GM10847 (cell line): ENCODE measurements around the gene MPV17.

Experiments
- POLR2A ChIP-seq: IDR thresholded peaks from 2 replicates; pipeline ENCODE4 v1.6.1; 2011; ENCODE audit not compliant: insufficient read length; ENCODE audit errors: extremely low read depth

Gene MPV17

GRCh38 chr2:27307545-27308358 is 15.1 kb downstream of the MPV17 start:
- TF ChIP-seq POLR2A, result no peak

- no peak for TF ChIP-seq POLR2A
These were observed 15.7 kb downstream of the MPV17 start for GRCh38 chr2:27307287-27307544.

DNA sequence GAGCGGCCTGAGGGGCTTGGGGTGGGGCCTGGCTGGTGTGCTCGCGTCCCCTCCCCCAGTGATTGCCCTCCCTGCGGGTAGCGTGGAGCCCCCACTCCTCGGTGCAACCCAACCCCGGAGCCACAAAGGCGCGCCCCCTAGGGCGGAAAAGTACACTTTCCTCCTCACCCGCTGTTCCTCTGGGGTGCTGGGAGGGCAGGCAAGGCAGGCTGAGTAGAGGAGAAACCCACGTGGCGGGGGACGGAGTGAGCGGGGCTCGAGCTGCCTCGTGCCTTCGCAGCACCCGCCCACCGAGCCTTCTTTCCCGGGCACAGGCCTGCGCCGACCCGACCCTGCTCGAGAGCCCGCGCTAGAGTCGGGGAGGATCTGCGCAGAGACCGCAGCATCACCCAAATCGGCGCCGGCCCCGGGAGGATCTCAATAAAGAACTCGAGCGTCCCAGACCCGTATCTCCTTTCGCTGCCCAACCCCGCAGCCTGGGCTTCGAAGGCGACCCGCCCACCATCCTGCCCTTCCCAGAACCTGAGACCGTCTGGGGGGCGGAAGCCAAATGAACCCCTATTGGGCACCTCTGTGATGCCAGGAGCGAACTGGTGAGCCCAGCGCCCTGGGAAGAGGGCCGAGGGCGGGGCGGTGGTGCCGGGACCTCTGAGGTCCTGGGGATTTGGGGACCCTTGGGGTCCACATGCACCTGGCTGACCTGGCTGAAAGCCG is 16.2 kb downstream of the MPV17 start:
- no peak for TF ChIP-seq POLR2A

- TF ChIP-seq POLR2A, result no peak
These were observed 16.8 kb downstream of the MPV17 start for GRCh38 chr2:27306136-27306535.

DNA sequence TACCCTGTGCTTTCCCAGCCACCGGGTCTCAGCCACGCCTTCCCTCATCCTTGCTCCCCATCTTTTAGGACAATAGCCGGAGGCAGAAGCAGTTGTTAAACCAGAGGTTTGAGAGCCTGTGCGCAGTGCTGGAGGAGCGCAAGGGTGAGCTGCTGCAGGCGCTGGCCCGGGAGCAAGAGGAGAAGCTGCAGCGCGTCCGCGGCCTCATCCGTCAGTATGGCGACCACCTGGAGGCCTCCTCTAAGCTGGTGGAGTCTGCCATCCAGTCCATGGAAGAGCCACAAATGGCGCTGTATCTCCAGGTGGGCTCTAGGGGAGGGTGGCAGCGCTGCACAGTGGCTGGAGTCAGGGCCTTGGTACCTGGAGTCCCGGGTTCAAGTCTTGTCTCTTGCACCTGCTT is 17.4 kb downstream of the MPV17 start:
- TF ChIP-seq POLR2A, result no peak

DNA sequence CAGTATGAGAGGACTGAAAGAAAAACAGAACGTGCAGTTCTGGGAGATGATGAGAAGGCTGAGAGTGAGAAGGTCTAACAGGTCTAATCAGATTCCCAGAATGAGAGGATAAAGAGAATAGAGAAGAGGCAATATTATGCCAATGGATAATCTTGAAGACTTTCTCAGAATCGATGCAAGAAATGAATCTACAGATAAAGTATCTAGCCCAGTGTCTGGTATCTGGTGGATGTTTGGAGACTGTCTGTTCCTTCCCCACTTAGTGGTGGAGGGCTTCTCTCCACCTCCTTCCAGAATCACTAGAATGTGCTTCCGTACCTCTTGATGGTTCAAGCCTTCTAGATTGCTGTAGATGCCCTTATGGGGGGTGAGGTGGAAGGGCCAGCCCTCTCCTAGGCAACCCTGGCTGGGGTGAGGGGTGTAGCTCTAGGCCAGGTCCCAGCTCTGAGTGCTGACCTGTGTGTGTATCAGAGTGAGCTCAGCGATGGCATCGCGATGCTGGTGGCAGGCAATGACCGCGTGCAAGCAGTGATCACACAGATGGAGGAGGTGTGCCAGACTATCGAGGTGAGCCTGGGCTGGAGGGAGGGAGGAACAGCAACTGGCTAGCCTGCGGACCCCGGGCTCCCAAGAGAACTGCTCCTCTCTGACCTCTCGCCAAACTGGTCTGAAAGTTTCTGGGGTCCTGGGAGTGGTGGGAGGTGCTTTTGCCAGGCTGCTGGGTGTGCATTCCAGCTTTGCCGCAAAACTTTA is 18.2 kb downstream of the MPV17 start:
- TF ChIP-seq POLR2A, result no peak

DNA sequence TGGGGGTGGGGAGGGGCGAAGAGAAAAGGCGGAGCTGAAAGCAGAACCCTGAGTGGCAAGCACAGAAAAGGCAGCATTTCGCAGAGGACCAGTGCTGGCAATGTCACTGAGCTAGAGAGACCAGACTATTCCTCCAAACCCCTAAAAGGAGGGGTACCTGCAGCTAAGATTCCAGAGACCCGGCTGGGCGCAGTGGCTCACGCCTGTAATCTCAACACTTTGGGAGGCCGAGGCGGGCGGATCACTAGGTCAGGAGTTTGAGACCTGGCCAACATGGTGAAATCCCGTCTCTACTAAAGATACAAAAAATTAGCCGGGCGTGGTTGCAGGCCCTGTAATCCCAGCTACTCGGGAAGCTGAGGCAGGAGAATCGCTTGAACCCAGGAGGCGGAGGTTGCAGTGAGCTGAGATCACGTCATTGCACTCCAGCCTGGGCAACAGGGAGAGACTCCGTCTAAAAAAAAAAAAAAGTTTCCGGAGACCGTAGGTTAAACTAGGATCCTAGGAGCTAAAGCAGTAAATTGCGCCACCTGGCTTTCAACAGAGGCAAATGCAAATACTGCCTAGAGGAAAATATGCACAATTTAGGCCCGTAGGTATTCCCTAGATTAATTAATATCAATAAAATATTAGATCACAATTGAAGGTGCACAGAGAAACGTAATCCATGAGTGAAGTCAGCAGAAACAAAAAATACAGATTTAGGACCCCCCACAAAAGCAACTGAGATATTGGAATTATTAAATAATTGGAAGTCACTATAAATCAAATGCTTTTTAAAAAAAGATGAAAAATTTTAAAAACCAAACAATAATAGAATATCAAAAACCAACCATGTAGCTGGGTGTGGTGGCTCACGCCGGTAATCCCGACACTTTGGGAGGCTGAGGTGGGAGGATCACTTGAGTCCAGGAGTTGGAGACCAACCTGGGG is 19.5 kb downstream of the MPV17 start:
- TF ChIP-seq POLR2A, result no peak

- TF ChIP-seq POLR2A, result no peak
These were observed 24.4 kb downstream of the MPV17 start for GRCh38 chr2:27298391-27299080.

GRCh38 chr2:27297195-27297594 is 25.7 kb downstream of the MPV17 start:
- no peak for TF ChIP-seq POLR2A

DNA sequence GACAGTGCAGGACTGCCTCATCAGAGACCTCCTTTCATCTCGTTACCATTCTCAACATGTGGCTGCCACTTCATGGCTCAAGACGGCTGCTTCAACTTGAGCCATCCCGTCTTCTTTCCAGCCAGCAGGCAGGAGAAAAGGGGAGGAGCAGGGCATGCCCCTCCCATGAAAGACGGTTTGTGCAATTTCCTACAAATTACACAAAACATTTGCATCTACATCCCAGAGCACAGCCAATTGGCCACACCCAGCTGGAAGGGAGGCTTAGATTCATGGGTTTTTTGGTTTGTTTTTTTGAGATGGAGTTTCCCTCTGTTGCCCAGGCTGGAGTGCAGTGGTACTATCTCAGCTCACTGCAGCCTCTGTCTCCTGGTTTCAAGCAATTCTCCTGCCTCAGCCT is 26.4 kb downstream of the MPV17 start:
- no peak for TF ChIP-seq POLR2A

GRCh38 chr2:27294928-27295327 is 28.0 kb downstream of the MPV17 start:
- TF ChIP-seq POLR2A, result no peak

DNA sequence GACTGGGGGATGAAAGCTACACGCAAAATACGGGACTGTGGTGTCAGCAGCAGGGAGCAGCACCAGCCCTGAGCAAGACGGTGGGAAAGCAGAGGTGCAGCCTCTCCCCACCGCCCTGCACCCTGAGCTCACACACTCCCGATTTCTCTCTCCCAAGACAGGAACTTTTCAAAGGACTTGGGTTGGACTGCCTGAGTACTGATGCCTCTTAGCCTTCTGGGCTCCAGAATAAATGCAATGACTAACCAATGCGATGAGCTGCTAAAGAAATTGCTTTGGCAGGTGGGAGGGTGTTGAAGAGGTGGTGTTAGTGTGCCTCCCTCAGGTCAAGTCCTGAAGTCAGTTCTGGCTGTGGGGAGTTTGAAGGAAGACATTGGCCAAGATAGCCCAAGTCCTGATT is 31.0 kb downstream of the MPV17 start:
- no peak for TF ChIP-seq POLR2A

- no peak for TF ChIP-seq POLR2A
These were observed 32.3 kb downstream of the MPV17 start for GRCh38 chr2:27290549-27290948.

- TF ChIP-seq POLR2A, result no peak
These were observed 34.3 kb downstream of the MPV17 start for GRCh38 chr2:27288610-27289009.
